ENCODE data around the gene CFAP57.

CFAP57 gene

GRCh38 chr1:43253173-43253572, 81.0 kb downstream of the CFAP57 start:
- Histone ChIP-seq H3K9me3 (no peaks in the 10 kb centered on the region), H3K36me3 (no peaks in the 10 kb centered on the region), H3K4me3 (no peak overlapping the region), H3K4me1 (no peaks in the 10 kb centered on the region), H3K27me3 (no peaks in the 10 kb centered on the region), H3K27ac (no peak overlapping the region)
- intact Hi-C loops (cut with DNase I; ENCODE audit: low total_unique reads), result no loop called here
- DNase-seq, result peak in 1 of 2 donors; percentile 48
- no peak for TF ChIP-seq CTCF (IDR thresholded peaks at IDR 0.05)

- no peaks in the 10 kb centered on the region for H3K9me3 ChIP-seq
- TF ChIP-seq CTCF (IDR thresholded peaks at IDR 0.05), result no peak
- no peaks in the 10 kb centered on the region for H3K27me3 ChIP-seq
- no peak for DNase-seq
- H3K4me1 ChIP-seq, result no peaks in the 10 kb centered on the region
- intact Hi-C loops (cut with DNase I; ENCODE audit: low total_unique reads), result no loop called here
- no peak overlapping the region for H3K27ac ChIP-seq
- no peaks in the 10 kb centered on the region for H3K36me3 ChIP-seq
- no peak overlapping the region for H3K4me3 ChIP-seq
These were observed 81.7 kb downstream of the CFAP57 start for GRCh38 chr1:43253876-43254275.

DNA sequence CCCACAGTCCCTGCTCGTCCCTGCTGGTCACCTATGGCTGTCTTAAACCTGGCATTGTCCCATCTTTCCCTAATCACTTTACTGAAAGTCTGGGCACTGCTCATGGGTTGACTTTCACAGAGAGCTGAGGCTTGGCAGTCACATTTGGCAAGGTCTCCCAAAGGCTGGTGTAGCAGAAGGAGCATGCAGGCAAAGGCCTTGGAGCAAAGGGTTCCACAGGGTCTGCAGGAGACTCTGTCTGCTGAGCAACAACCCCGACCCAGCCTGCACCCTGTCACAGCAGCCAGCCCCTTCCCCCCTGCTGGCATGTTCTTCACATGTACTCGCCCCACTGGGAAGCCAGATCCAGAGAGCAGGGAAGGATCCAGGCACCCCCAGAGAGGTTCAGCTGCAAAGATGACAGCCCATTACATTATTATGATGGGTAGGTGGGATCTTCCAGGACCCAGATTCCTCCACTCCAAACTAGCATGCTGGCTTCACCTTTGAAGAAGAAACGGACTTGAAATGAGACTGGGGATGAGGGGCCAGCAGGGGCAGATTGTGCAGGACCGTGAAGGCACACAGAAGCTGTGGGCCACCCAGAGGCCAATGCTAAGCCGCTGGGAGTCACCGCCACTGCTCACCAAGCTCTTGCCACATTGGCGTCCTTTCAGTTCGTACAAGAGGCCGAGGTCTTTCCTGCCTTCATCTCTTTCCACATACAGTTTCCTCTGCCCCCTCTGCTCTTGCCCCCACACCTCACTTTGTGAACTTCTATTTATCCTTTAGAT, 83.5 kb downstream of the CFAP57 start:
- no peak for TF ChIP-seq CTCF (IDR thresholded peaks at IDR 0.05)
- intact Hi-C loops (cut with DNase I; ENCODE audit: low total_unique reads), result no loop called here
- no peaks in the 10 kb centered on the region for H3K9me3 ChIP-seq
- H3K27me3 ChIP-seq, result no peaks in the 10 kb centered on the region
- no peaks in the 10 kb centered on the region for H3K36me3 ChIP-seq
- H3K4me1 ChIP-seq, result no peaks in the 10 kb centered on the region
- H3K4me3 ChIP-seq, result no peak overlapping the region
- H3K27ac ChIP-seq, result no peak overlapping the region
- peak in 1 of 2 donors; percentile 53 for DNase-seq

DNA sequence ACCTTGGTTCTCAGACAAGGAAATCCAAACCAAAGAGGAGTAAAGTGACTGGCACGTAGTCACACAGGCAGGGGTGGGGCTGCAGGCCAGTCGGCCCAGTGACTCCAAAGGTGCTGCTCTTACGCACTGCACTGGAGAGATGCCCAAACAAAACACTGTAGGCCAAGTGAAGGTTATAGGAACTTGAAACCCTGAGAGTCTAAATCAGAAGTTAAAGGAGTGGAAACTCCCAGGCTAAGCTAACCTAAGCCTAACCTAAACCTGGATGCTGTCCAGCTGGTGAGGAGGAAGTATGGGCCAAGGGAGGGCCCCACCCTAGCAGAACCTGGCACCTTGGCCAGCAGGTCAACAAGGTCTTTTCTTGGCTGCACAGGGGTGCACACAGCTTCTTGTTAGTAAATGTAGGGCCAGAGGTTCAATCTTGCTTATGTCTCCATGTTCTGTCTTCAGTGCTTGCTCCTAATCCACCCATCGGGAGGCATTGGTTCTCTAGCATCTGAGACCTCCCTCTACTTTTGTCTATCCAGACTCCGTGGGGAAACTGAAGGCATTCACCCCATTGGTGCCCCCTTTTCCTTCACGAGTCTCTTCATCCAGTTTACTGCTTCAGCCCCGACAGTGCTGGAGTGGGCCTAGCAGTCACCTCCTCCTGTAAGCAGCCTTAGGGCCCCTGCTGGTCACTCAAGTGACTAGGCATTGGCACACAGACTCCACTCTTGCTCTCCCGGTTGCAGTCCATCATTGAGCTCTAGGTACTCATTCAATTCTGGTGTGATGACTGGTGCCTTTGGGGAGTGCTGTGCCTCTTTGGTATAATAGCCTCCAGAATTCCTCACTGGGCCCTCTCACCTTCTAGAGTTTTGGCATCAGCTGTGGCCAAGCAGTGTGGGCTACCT, 84.8 kb downstream of the CFAP57 start:
- no peak for TF ChIP-seq CTCF (IDR thresholded peaks at IDR 0.05)
- H3K27ac ChIP-seq, result no peak overlapping the region

GRCh38 chr1:43258370-43258769, 86.2 kb downstream of the CFAP57 start:
- Histone ChIP-seq H3K27me3 (no peaks in the 10 kb centered on the region), H3K4me3 (no peak overlapping the region), H3K27ac (no peak overlapping the region), H3K9me3 (no peaks in the 10 kb centered on the region), H3K36me3 (no peaks in the 10 kb centered on the region), H3K4me1 (no peaks in the 10 kb centered on the region)
- no peak for TF ChIP-seq CTCF (IDR thresholded peaks at IDR 0.05)
- DNase-seq, result no peak
- intact Hi-C loops (cut with DNase I; ENCODE audit: low total_unique reads), result no loop called here

More for the DNA sequence above, 84.8 kb downstream of the CFAP57 start:
- H3K9me3 ChIP-seq, result no peaks in the 10 kb centered on the region
- DNase-seq, result peak in 1 of 2 donors; percentile 38
- intact Hi-C loops (cut with DNase I; ENCODE audit: low total_unique reads), result no loop called here
- no peaks in the 10 kb centered on the region for H3K36me3 ChIP-seq
- H3K4me1 ChIP-seq, result no peaks in the 10 kb centered on the region
- no peak overlapping the region for H3K4me3 ChIP-seq
- no peaks in the 10 kb centered on the region for H3K27me3 ChIP-seq

Data from tibial artery (tissue), 4 donors.